Heart left ventricle (tissue), 16 donors: Measurements from ENCODE around the gene HNRNPAB. TPM values are rescaled to one million over a fixed set of nuclear protein-coding genes. Genes with fewer than 3 reads are reported as not detected.

Experiments used
- ATAC-seq, 4 donors: fragments of 200-7000 bp; cut with Tn5 transposase; one replicate each; pipeline ENCODE4 v1.9.1; 2020 to 2022; ENCODE audit warnings: moderate library complexity in 4 of 4, mild to moderate bottlenecking in 3 of 4, moderate number of reproducible peaks in 1 of 4
- DNase-seq, 5 donors: peaks; one replicate each; pipeline ENCODE4 v3.0.0-alpha.2; 2020
- H3K27ac ChIP-seq, 12 donors: fragments of 200-600 bp; sonication (generic) in 4 of 12; one replicate each; pipeline versions ENCODE4 v1.5.0 to v1.8.0; 2016 to 2022; ENCODE audit warnings: mild to moderate bottlenecking in 2 of 12
- H3K27me3 ChIP-seq, 9 donors: fragments of 200-600 bp; sonication (generic) in 2 of 9; one replicate each; pipeline versions ENCODE4 v1.5.1 to v1.8.0; 2016 to 2022; ENCODE audit warnings: mild to moderate bottlenecking in 3 of 9
- H3K36me3 ChIP-seq, 9 donors: fragments of 200-600 bp; sonication (generic) in 2 of 9; one replicate each; pipeline versions ENCODE4 v1.5.0 to v1.8.0; 2018 to 2022; ENCODE audit warnings: mild to moderate bottlenecking in 2 of 9
- H3K4me1 ChIP-seq, 12 donors: fragments of 200-600 bp; sonication (generic) in 4 of 12; one replicate each; pipeline versions ENCODE4 v1.5.0 to v1.8.0; 2016 to 2022; ENCODE audit warnings: mild to moderate bottlenecking in 3 of 12
- H3K4me3 ChIP-seq, 12 donors: fragments of 200-600 bp; sonication (generic) in 4 of 12; one replicate each; pipeline versions ENCODE4 v1.5.0 to v1.8.0; 2017 to 2022; ENCODE audit warnings: mild to moderate bottlenecking in 9 of 12, moderate library complexity in 4 of 12
- H3K9me3 ChIP-seq, 12 donors: fragments of 200-600 bp; sonication (generic) in 4 of 12; one replicate each; pipeline versions ENCODE4 v1.5.0 to v1.8.0; 2016 to 2022; ENCODE audit warnings: mild to moderate bottlenecking in 1 of 12
- CTCF ChIP-seq, 12 donors: fragments of 200-600 bp; sonication (generic) in 4 of 12; IDR thresholded peaks; one replicate each; pipeline versions ENCODE4 v1.5.0 to v1.8.0; 2018 to 2022; ENCODE audit warnings: antibody characterized with exemption in 12 of 12, mild to moderate bottlenecking in 5 of 12
- POLR2A ChIP-seq, 2 donors: fragments of 450-650 bp; IDR thresholded peaks; one replicate each; pipeline ENCODE4 v1.6.1; 2017; ENCODE audit warnings: antibody characterized with exemption in 2 of 2, mild to moderate bottlenecking in 2 of 2, moderate library complexity in 2 of 2
- WGBS, 4 donors: extraction: QIAGEN DNeasy Blood & Tissue Kit in 2 of 4; methylation state at CpG; one replicate each; pipeline versions ENCODE4 v1.1.5 to v1.1.7; 2013 to 2018; 5-methylcytosine and 5-hydroxymethylcytosine counted together
- intact Hi-C, 10 donors: fragments of 100-400 bp; cut with DNase I; formaldehyde crosslinking; loops; one replicate each; pipeline versions ENCODE4 v1.11.1 to v1.14.2; 2022
- polyA plus RNA-seq, 2 donors: library from polyadenylated mRNA; stranded (reverse); fragments of 200-250 nt; gene quantifications; one replicate each; pipeline ENCODE4 v1.2.3, GENCODE V29; 2013
- total RNA-seq, 9 donors: library from RNA; depleted of rRNA in 2 of 9; stranded (reverse); fragments of >200 nt in 2 of 9; fragmentation: NEBNext Ultra II Directional in 3 of 9; extraction: Animal tissue kit (Norgen Biotek cat#: 25700) in 3 of 9; gene quantifications; one replicate each; pipeline versions ENCODE4 v1.1.0 to v1.2.4, GENCODE V29; 2016 to 2023
- donor health status: ischemic (EF 13 %, LVEDD 7.1; RV severe dilation, severe dysfunction).
- donor health status: healthy with polysubstance abuse.
- donor health status: DM: no; HTN: yes; CAD: no.
- donor health status: DM: no; HTN: no; CAD: no.
- donor health status: ischemic (EF 25% LVEDD 6.9; RV normal size, moderate dysfunction).
- donor health status: ischemic (EF 25% LVEDD 5.7; RV mildly dilated, moderate dysfunction).
- donor health status: healthy.
- donor health status: DM: yes; HTN: yes; CAD: no.
- donor health status: ischemic (EF 35%, LVEDD 5.7; RV mildly dilated, moderate dysfunction).
- donor health status: nonischemic (EF 11% LVEDD 7.7; RV severe dilation, severe dysfunction).
- donor health status: DM: yes; HTN: yes; CAD: no.
- donor health status: PGD.
- donor health status: ischemic (EF 29% LVEDD 5.4; RV normal size, mild dysfunction).
- donor health status: nonischemic (EF 23%, LVEDD 6.1; RV moderate dilation, normal function).

Gene HNRNPAB
- total and polyA plus RNA-seq, 11 donors, result 64.2 to 150 (median 86.6) TPM

DNA sequence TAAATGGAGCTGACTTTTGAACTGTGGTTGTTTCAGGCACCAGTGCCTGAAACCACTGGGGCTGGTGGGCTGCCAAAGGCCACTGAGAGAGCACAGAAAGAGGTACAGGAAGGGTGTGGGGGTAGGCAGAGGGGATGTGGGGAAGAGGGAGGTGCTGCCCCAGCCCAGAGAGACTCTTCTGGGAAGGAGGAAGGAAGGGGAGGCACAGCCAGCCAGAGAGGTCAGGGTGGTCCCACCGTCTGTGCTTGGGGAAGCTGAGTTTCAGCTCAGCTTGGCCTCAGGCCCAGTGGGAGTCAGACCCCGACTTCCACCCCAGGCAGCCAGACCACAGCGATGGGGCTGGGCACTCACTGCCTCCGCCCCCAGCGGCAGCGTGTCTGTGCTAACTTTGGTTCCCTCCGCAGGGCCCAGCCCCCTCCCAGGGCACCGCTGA is 36.9 kb downstream of the HNRNPAB start:
- 53 to 70% (median 67%) methylated on average over 6 to 8 of the region's 8 CpGs for WGBS, 4 donors
- H3K36me3 ChIP-seq, result no peaks in the 10 kb centered on the region
- H3K27me3 ChIP-seq, result no peaks in the 10 kb centered on the region
- ATAC-seq, result peak in 3 of 4 donors; percentile 16 to 56 (median 30)
- intact Hi-C loops, result no loop called here
- TF ChIP-seq CTCF (IDR thresholded peaks at IDR 0.05), result no peak
- TF ChIP-seq POLR2A (IDR thresholded peaks at IDR 0.05), result no peak
- H3K4me3 ChIP-seq, result no peak overlapping the region
- peak overlapping the region in 6 of 12 donors; percentile 11 to 92 (median 55) for H3K27ac ChIP-seq
- peak in 1 of 5 donors; percentile 61 for DNase-seq
- peaks cover 3 to 66% (median 37%) of the 10 kb centered on the region in 12 donors for H3K4me1 ChIP-seq
- H3K9me3 ChIP-seq, result no peaks in the 10 kb centered on the region

DNA sequence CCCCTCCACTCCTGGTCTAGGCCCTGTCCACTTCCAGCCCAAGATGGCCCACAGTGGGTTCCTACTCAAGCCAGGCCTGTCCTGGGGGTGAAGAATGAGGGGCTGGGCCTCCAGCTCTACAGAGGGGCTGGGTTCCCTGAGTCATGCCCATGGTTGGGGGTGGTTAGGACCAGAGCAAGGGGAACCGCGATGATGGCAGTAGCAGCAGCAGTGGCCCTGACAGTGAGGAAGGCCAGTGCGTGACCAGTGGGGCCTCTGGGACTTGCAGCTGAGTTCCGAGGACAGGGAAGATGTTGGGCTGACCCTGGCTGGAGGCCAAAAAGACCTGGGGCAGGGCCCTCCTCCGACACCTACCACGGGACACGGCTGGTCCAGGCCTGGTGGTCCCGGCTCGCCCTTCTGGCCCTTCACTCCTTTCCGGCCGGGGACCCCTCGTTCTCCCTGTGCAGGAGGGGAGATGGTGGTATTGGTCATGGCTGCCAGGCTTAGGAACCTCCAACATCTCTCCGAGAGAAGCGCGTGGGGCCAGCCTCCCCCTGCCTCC is 37.4 kb downstream of the HNRNPAB start:
- WGBS, 4 donors, result 79 to 84% (median 82%) methylated on average over 11 to 15 of the region's 15 CpGs
- TF ChIP-seq CTCF (IDR thresholded peaks at IDR 0.05), result no peak
- no peak for TF ChIP-seq POLR2A (IDR thresholded peaks at IDR 0.05)

DNA sequence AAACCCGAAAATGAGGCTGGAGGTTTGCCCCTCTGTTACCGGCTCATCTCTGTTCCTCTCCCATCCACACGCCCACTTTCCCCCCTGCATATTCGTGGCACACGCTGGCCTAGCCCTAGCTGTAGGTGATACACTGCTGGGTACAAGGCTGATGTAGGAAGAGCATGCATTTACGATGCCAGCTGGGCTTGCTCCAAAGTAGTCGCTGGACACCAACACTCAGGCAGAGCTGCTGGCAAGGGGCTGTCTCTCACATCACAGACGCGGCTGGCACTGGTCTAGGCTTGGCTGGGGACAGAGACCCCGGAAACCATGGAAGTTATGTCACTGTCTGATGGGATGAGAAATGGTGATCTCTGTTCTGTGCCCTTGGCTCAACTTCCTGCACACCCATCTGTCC is 38.1 kb downstream of the HNRNPAB start:
- ATAC-seq (peak; percentile 22 to 70 (median 60)), DNase-seq (peak in 2 of 5 donors; percentile 59 to 74)
- Histone ChIP-seq H3K27me3 (no peaks in the 10 kb centered on the region), H3K4me3 (no peak overlapping the region), H3K27ac (peak overlapping the region in 1 of 12 donors; percentile 92), H3K36me3 (no peaks in the 10 kb centered on the region), H3K9me3 (no peaks in the 10 kb centered on the region), H3K4me1 (peaks cover 3 to 55% (median 26%) of the 10 kb centered on the region in 12 donors)
- WGBS, 4 donors, result 57 to 61% (median 59%) methylated on average over 10 of the region's 10 CpGs
- TF ChIP-seq POLR2A (IDR thresholded peaks at IDR 0.05) (no peak), CTCF (IDR thresholded peaks at IDR 0.05) (no peak)
- intact Hi-C loops, result no loop called here

More for the DNA sequence above, 37.4 kb downstream of the HNRNPAB start:
- H3K27me3 ChIP-seq, result no peaks in the 10 kb centered on the region
- no peaks in the 10 kb centered on the region for H3K36me3 ChIP-seq
- H3K4me1 ChIP-seq, result peaks cover 3 to 61% (median 32%) of the 10 kb centered on the region in 12 donors
- peak overlapping the region in 5 of 12 donors; percentile 34 to 92 (median 56) for H3K27ac ChIP-seq
- H3K9me3 ChIP-seq, result no peaks in the 10 kb centered on the region
- intact Hi-C loops, result no loop called here
- DNase-seq (no peak), ATAC-seq (peak in 2 of 4 donors; percentile 1 to 7)
- no peak overlapping the region for H3K4me3 ChIP-seq

GRCh38 chr5:178244576-178244975 is 40.2 kb downstream of the HNRNPAB start:
- WGBS, 4 donors, result 82 to 85% (median 84%) methylated on average over 2 of the region's 2 CpGs
- no peaks in the 10 kb centered on the region for H3K9me3 ChIP-seq
- no peak for TF ChIP-seq POLR2A (IDR thresholded peaks at IDR 0.05)
- TF ChIP-seq CTCF (IDR thresholded peaks at IDR 0.05), result no peak
- intact Hi-C loops, result no loop called here
- peaks cover 0 to 35% (median 11%) of the 10 kb centered on the region in 12 donors for H3K4me1 ChIP-seq
- ATAC-seq, result no peak
- H3K27me3 ChIP-seq, result no peaks in the 10 kb centered on the region
- DNase-seq, result no peak
- H3K27ac ChIP-seq, result no peak overlapping the region
- no peaks in the 10 kb centered on the region for H3K36me3 ChIP-seq
- no peak overlapping the region for H3K4me3 ChIP-seq
